ENCODE data around the gene LSR. TPM values are rescaled to one million over a fixed set of nuclear protein-coding genes. Genes with fewer than 3 reads are reported as not detected.

LSR gene
- total and polyA plus RNA-seq, 2 donors from 2014 or later, result 37.9 to 87.2 TPM

DNA sequence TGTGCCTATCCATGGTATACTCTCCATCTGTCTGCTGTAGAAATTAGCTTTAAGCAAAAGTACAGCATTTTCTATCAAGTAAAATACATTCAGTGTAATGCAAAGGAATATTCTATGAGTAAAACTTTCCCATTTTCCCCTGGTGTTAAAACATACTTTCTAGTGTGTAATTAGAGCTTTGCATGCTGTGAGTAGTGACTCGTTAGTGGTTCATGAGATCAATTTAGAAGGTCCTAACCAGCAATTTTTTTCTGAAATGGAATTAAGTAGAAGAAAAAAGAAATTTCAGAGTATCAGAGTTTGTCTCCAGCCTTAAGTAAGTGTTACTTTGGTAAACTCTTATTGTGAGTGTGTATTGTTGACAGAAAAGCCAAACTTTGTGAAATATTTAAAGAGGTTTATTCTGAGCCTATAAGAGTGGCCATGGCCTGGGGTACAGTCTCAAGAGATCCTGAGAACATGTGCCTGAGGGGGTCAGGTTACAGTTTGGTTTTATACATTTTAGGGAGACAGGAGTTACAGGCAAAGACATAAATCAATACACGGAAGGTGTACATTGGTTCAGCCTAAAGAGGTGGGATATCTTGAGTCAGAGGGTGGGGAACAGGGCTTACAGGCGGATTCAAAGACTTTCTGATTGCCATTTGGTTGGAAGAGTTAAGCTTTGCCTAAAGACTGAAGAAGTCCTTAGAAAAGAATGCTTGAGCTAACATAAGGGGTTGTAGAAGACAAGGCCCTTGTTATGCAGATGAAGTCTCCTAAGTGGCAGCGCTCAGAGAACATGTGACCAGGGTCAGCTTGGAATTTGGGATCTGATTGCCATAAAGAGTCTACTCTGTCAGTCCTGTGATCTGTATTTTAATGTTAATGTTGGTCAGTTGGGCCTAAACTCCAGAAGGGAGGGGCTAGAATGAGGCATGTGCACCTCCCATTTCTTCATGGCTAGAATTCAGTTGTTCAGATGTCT lies 45.8 kb upstream of the LSR start:
- Histone ChIP-seq H3K4me1 (ENCODE audit: control insufficient read depth in 2 of 3, insufficient read depth in 2 of 3, low read depth in 1 of 3, low read length in 3 of 3) (no peaks in the 10 kb centered on the region), H3K9me3 (ENCODE audit: control insufficient read depth in 2 of 3, insufficient read depth in 1 of 3, low read length in 3 of 3) (no peaks in the 10 kb centered on the region), H3K9ac (ENCODE audit: low read length in 3 of 3) (no peak overlapping the region), H3K36me3 (ENCODE audit: control insufficient read depth in 2 of 3, insufficient read depth in 3 of 3, low read length in 3 of 3) (no peaks in the 10 kb centered on the region), H3K27ac (ENCODE audit: low read depth in 2 of 2, low read length in 2 of 2) (no peak overlapping the region), H3K27me3 (ENCODE audit: control insufficient read depth, insufficient read depth, low read length) (no peaks in the 10 kb centered on the region), H3K4me3 (ENCODE audit: low read length in 3 of 3) (no peak overlapping the region)
- FAIRE-seq, result no peak
- no peak for TF ChIP-seq CTCF (IDR thresholded peaks at IDR 0.05; ENCODE audit: borderline replicate concordance, extremely low read depth, insufficient read depth)
- intact Hi-C loops (cut with DNase I), result no loop called here
- DNase-seq, result no peak

DNA sequence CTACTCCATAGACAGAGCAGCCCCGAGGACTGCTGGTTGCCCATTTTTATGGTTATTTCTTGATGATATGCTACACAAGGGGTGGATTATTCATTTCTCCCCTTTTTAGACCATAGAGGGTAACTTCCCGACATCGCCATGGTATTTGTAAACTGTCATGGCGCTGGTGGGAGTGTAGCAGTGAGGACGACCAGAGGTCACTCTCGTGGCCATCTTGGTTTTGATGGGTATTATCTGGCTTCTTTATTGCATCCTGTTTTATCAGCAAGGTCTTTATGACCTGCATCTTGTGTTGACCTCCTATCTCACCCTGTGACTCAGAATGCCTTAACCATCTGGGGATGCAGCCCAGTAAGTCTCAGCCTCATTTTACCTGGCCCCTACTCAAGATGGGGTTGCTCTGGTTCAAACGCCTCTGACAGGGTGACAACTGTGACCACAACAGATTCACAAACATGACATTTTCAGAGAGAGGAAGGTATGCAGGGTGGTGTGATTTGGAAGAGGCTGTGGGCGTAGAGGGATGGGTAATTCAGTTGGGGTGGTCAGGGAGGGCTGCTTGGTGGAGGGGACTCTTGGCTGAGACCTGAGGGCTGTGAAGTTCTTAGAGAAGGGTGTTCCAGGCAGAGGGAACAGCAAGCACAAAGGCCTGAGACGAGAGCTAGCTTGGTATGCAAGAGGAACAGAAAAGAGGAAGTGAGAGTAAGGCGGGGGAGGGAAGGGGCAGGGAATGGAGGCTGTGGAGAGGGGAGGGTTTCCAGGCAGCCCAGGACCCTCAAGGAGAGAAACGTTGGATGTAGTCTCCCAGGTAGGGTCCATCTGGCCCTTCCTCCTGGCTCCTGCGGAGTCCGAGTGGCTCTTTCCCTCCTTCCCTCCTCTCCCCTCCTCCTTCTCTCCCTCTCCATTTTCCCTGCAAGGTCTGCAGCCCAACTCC lies 43.7 kb upstream of the LSR start:
- no peak overlapping the region for H3K9ac ChIP-seq (ENCODE audit: low read length in 3 of 3)
- H3K9me3 ChIP-seq (ENCODE audit: control insufficient read depth in 2 of 3, insufficient read depth in 1 of 3, low read length in 3 of 3), result no peaks in the 10 kb centered on the region
- no peak overlapping the region for H3K4me3 ChIP-seq (ENCODE audit: low read length in 3 of 3)
- no peaks in the 10 kb centered on the region for H3K36me3 ChIP-seq (ENCODE audit: control insufficient read depth in 2 of 3, insufficient read depth in 3 of 3, low read length in 3 of 3)
- DNase-seq (no peak), FAIRE-seq (no peak)
- no peaks in the 10 kb centered on the region for H3K27me3 ChIP-seq (ENCODE audit: control insufficient read depth, insufficient read depth, low read length)
- H3K27ac ChIP-seq (ENCODE audit: low read depth in 2 of 2, low read length in 2 of 2), result no peak overlapping the region
- no peak for TF ChIP-seq CTCF (IDR thresholded peaks at IDR 0.05; ENCODE audit: borderline replicate concordance, extremely low read depth, insufficient read depth)
- intact Hi-C loops (cut with DNase I), result no loop called here
- H3K4me1 ChIP-seq (ENCODE audit: control insufficient read depth in 2 of 3, insufficient read depth in 2 of 3, low read depth in 1 of 3, low read length in 3 of 3), result no peaks in the 10 kb centered on the region

DNA sequence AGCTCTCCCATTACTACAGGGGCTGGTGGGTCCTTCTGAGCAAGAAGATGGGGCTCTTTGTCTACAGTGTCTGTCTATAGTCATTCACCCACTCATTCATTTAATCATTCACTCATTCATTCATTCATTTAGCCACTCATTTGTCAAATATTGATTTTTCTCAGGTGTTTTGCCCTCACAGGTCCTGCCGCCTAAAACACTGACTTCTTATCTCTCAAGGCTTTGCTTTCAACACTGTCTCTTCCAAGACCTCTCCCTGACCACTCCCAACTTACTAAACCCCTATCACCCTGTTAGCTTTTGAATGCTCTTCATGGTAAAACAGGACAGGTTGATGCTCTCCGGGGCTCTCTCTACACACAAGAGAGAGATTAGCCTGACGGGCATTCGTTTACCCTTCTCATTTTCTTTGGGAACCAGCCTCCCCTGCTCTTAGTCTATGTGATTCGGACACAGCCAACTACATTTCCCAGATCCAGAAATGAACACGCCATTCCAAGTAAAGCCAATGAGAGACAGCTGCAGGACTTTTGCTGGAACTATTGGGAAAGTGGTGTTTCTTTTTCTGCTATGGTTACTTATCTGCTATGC lies 43.0 kb upstream of the LSR start:
- Histone ChIP-seq H3K9ac (ENCODE audit: low read length in 3 of 3) (no peak overlapping the region), H3K4me1 (ENCODE audit: control insufficient read depth in 2 of 3, insufficient read depth in 2 of 3, low read depth in 1 of 3, low read length in 3 of 3) (no peaks in the 10 kb centered on the region), H3K27ac (ENCODE audit: low read depth in 2 of 2, low read length in 2 of 2) (no peak overlapping the region), H3K27me3 (ENCODE audit: control insufficient read depth, insufficient read depth, low read length) (no peaks in the 10 kb centered on the region), H3K9me3 (ENCODE audit: control insufficient read depth in 2 of 3, insufficient read depth in 1 of 3, low read length in 3 of 3) (no peaks in the 10 kb centered on the region), H3K36me3 (ENCODE audit: control insufficient read depth in 2 of 3, insufficient read depth in 3 of 3, low read length in 3 of 3) (no peaks in the 10 kb centered on the region), H3K4me3 (ENCODE audit: low read length in 3 of 3) (no peak overlapping the region)
- no peak for FAIRE-seq
- no peak for TF ChIP-seq CTCF (IDR thresholded peaks at IDR 0.05; ENCODE audit: borderline replicate concordance, extremely low read depth, insufficient read depth)
- intact Hi-C loops (cut with DNase I), result no loop called here
- no peak for DNase-seq
